Measurements from ENCODE around the gene SLC39A11.

Gene SLC39A11

GRCh38 chr17:72971226-72971880, 121.1 kb downstream of the SLC39A11 start:
- Mint-ChIP-seq H3K27me3 (ENCODE audit: low read depth, poor library complexity) (peaks cover 11% of the 10 kb centered on the region), H3K36me3 (ENCODE audit: low read depth) (peaks cover 9% of the 10 kb centered on the region), H3K4me3 (peak overlapping the region; percentile 11), H3K27ac (peak overlapping the region; percentile 9), H3K9me3 (peaks cover 20% of the 10 kb centered on the region), H3K4me1 (peaks cover 64% of the 10 kb centered on the region)
- no peak for TF ChIP-seq CTCF (IDR thresholded peaks at IDR 0.05)
- DNase-seq, result no peak

GRCh38 chr17:72970797-72971196, 121.7 kb downstream of the SLC39A11 start:
- no peak for TF ChIP-seq CTCF (IDR thresholded peaks at IDR 0.05)
- H3K27ac Mint-ChIP-seq, result peak overlapping the region; percentile 9
- H3K36me3 Mint-ChIP-seq (ENCODE audit: low read depth), result peaks cover 9% of the 10 kb centered on the region
- peaks cover 22% of the 10 kb centered on the region for H3K9me3 Mint-ChIP-seq
- DNase-seq, result no peak
- H3K27me3 Mint-ChIP-seq (ENCODE audit: low read depth, poor library complexity), result peaks cover 11% of the 10 kb centered on the region
- peak overlapping the region; percentile 11 for H3K4me3 Mint-ChIP-seq
- H3K4me1 Mint-ChIP-seq, result peaks cover 64% of the 10 kb centered on the region

GRCh38 chr17:72970246-72970645, 122.2 kb downstream of the SLC39A11 start:
- peaks cover 18% of the 10 kb centered on the region for H3K9me3 Mint-ChIP-seq
- H3K4me1 Mint-ChIP-seq, result peaks cover 64% of the 10 kb centered on the region
- peaks cover 11% of the 10 kb centered on the region for H3K27me3 Mint-ChIP-seq (ENCODE audit: low read depth, poor library complexity)
- DNase-seq, result no peak
- H3K27ac Mint-ChIP-seq, result peak overlapping the region; percentile 78
- H3K4me3 Mint-ChIP-seq, result no peak overlapping the region
- H3K36me3 Mint-ChIP-seq (ENCODE audit: low read depth), result peaks cover 9% of the 10 kb centered on the region
- TF ChIP-seq CTCF (IDR thresholded peaks at IDR 0.05), result no peak

- Mint-ChIP-seq H3K27ac (no peak overlapping the region), H3K27me3 (ENCODE audit: low read depth, poor library complexity) (peaks cover 11% of the 10 kb centered on the region), H3K9me3 (peaks cover 12% of the 10 kb centered on the region), H3K4me3 (no peak overlapping the region), H3K4me1 (peaks cover 64% of the 10 kb centered on the region), H3K36me3 (ENCODE audit: low read depth) (peaks cover 9% of the 10 kb centered on the region)
- no peak for DNase-seq
- no peak for TF ChIP-seq CTCF (IDR thresholded peaks at IDR 0.05)
These were observed 123.1 kb downstream of the SLC39A11 start for GRCh38 chr17:72969293-72969906.

- TF ChIP-seq CTCF (IDR thresholded peaks at IDR 0.05), result no peak
- DNase-seq, result no peak
- H3K4me3 Mint-ChIP-seq, result no peak overlapping the region
- peaks cover 8% of the 10 kb centered on the region for H3K27me3 Mint-ChIP-seq (ENCODE audit: low read depth, poor library complexity)
- peaks cover 12% of the 10 kb centered on the region for H3K9me3 Mint-ChIP-seq
- peaks cover 9% of the 10 kb centered on the region for H3K36me3 Mint-ChIP-seq (ENCODE audit: low read depth)
- peak overlapping the region; percentile 25 for H3K27ac Mint-ChIP-seq
- H3K4me1 Mint-ChIP-seq, result peaks cover 64% of the 10 kb centered on the region
These were observed 123.7 kb downstream of the SLC39A11 start for GRCh38 chr17:72968798-72969197.
